Medulla oblongata (tissue), 1 donor: ENCODE measurements around the gene OGFRL1.
A peak's percentile ranks its signal among the peaks of the same experiment; 100 is the strongest.

ENCODE experiments used
- DNase-seq: peaks from one replicate; pipeline ENCODE4 v3.0.0-alpha.2; 2015; ENCODE audit errors: extremely low spot score

Gene OGFRL1

DNA sequence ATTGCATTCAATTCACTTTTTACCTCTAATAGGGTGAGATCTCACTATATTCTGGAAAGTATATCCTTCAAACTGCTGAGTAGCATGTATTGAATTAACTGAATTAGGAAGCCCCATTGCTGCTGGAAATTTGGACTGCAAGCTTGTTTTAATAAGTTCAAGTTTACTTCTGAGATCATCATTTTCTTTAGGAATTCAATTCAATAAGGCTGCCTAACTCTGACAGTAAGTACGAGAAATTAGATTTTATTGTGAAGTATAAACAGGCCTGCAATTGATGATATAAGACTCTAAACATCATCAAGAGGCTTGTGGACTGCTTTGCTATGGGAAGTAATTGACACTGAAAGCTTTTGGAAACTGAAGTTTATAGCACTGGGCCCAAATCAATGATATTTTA is 44.4 kb downstream of the OGFRL1 start:
- DNase-seq, result no peak

DNA sequence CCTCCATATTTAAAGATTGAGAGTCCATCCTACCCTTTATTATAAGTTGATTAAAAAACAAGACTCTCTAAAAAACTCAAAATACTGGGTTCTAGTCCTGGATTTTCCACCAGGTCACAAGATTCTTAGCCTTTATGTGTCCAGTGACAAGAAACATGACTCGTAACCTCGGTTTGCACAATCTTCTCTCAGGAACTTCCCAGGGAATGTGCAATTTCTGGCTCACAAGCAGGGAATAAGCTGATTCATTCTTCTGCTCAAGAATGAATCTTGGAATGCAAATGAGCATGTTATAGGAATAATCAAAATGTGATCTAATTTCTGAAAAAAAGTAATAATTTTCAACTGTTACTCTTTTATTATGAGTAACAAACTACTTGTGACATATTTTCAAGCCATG is 45.1 kb downstream of the OGFRL1 start:
- no peak for DNase-seq

DNA sequence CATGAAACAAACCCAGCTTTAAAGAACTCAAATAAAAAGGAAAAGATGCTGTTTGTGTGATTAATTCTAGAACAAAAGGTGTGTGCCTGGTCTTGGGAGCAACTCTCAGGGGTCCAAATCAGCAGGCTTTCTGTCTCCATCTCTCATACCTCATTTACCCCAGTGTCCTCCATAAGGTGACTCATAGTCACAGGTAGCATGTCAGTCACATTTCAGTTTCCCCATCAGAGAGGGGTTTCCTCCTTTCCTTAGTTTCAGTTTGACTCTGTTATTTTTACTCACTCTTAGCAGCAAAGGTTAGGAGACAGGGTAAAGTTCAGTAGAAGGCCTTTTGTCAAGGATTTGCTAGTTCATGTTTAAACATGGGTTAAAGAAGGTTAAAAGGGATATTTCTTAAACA is 46.2 kb downstream of the OGFRL1 start:
- peak; percentile 54 for DNase-seq

DNA sequence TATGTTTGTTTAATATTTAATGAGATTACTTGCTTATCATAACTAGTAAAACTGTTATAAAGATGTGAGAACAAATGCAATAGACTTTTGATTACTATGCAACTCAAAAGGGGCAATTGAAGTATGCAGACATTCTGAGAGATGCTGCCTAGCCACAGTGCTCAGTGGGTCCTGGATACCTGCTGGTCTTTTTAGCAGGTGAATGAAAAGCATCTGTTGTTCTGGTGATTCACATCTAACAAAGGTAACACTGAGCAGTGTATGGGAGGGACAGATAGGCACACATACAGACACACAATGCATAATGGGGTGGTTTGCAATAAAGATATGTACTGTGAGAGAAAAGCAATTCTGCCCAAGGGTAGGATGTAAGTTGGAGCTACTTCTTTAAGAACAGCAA is 46.9 kb downstream of the OGFRL1 start:
- DNase-seq, result no peak

DNA sequence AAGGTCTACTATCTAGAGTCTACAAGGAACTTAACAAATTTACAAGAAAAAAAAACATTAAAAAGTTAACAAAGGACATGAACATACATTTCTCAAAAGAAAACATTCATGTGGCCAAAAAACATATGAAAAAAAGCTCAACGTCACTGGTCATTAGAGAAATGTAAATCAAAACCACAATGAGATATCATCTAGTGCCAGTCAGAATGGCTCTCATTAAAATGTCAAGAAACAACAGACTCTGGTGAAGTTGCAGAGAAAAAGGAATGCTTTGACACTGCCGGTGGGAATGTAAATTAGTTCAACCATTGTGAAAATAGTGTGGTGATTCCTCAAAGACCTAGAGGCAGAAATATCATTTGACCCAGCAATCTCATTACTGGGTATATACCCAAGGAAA is 48.3 kb downstream of the OGFRL1 start:
- no peak for DNase-seq

DNA sequence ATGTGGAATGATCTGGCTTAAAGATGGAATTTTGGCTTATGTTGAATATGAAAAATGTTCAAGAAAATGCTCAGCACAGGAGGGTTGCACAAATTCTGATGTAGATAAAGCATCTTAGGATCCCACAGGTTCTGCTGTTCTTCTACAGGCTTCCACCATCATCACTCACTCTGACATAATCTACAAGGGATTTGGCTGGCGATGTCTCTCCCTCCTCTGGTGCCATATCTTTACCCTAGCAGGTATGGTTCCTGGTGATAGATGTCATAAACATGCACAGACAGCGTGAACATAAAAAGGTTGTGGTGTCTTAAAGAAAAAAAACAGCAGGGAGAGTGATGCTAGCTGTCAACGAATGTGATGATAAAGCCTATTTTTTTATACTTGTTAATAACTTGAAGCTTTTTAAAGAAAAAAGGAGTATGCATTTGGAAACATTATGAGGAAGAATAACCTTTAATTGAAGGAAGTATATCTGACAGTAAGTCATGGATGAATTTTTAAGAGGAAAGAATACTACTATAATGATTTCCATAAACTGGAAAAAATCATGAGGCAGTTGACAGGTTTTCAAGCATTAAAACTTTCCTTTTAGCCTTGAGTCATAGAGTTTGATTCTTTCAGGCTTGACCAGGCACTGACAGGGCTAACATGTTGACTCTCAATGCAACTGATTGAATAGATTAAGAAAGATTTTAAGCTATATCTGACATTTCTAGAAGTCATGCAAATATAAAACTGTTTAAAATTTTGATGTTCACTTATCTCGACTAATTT is 50.1 kb downstream of the OGFRL1 start:
- DNase-seq, result no peak

DNA sequence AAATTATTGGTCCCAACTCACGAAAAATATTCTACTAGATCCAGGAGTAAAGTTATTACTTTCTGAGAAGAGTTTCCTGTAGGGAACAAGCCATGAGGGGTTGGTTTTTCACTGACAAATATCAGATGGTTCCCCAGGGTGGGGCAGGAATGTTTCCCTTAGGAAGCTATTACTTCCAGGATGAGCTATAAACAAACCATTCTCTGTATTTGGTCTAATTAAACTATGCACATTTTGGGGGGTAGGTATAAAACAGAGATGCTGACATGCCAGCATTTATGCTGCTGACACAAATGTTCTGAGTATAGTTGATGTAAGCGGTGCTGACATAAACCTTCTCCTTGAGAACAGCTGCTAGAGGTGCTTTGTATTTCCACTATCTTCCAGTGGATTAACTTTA is 54.2 kb downstream of the OGFRL1 start:
- no peak for DNase-seq

DNA sequence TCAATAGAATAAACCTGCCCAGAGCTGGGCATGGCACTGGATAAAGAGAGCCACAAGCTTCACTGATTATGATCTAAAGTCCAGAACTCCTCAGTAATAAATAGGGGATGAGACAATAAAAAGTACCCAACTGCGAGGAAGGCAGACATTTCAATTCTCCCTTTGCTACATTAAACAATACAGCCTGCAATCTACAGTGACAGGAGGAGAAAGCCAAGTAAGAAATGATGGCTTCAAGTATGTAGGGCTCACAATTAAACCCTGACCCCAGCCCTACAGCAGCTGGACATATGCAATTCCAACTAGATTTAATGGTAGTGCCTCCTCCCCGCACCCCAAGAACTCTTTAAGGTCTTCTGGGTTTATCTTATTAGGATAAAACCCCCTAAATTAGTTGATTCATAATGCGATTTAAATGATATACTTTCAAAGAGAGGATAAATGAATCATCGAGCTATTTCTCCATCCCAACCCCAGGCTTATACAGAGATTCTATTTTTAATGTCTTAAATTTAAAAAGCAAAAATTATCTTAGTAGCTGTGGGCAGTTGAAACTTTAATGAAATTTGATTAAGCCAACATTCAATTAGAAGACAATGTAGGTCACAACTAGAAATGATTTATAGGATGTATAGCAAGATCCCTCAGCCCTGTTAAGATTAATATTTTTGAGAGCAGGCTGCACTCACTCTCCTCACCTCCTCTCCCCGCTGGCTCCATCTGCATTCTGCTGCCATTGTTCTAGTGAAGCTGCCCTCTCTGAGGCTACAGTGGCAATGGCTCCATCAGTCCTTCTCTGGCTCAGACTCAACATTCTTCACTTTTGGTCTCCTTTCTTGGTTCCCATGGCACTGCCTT is 57.1 kb downstream of the OGFRL1 start:
- peak; percentile 62 for DNase-seq

DNA sequence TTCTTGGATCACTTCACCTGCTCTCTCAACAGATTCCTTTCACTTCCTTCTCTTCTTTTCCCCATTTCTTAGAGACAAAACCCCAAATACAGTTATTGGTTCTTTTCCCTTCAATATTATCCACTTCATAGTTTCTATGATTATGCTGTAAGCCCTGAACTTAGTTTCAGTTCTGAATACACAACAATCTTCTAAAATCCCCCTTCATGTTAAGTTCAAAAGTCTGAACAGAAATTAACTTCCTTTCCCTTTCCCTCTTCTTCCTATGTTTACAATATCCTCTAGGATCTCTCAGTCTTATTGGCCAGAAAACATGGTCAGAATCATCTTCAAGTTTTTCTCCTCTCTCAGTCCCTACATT is 57.7 kb downstream of the OGFRL1 start:
- no peak for DNase-seq

DNA sequence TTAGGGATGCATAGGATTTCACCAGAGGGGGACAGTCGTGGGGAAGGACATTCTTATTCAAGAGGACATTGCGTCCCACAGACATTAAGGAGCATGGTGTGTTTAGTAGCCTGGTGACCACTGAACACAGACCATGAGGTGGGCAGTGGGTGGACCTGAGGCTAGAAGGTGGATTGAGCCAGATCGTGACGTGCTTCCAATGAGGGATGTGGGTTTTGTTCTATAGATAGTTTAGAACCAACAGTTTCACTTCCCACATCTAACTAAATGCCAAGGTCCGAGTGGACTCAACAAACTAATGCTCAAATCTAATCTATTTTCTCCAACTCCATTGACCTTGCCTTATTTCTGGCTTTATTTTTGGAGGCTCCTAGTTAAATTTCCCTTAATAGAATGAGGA is 58.5 kb downstream of the OGFRL1 start:
- DNase-seq, result peak; percentile 75

DNA sequence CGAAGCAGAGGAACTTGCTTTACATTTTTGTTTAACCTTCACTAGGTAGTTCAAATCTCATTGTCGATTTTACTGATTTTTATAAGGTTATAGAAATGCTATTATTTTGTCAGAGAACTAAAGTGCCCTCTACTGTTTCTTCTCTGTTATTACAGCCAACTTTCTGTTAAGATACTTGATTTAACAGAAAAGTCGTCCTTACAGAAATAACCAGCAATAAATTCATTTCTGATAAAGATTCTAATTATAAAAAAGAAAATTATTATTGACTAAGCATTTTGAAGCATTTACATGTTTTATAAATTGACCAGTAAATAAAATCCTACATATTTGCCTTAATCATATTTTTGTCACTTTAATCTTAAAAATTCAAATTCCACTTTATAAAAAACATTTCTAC is 60.8 kb downstream of the OGFRL1 start:
- DNase-seq, result peak; percentile 66

DNA sequence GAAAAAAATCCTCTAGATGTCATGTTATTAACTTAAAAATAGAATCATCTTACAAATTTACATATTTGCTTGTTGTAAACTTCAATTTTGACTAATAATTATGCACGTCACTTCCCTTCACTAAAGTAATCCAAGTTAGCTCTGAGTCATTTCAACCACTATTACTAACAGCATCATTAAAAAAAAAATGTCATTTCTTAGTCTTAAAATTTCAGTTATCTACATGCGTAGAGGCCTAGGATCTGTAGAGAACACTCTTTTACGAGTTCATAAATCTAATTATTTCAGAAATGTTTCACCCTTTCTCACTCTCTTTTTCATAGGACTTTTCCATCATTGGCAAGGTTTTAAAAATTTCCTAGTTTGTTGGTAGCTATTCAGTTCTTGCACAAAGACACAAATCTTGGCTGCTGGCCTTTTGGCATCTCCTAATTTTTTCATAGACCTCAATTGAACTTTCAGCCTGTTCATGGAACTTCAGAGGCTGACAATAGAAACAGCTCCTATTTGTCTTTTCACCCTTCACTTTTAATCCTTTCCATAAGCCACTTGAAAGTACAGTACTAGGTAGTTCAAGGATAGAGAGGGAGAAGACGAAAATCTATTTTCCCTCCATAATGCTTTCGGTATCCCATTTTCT is 61.5 kb downstream of the OGFRL1 start:
- DNase-seq, result peak; percentile 77

DNA sequence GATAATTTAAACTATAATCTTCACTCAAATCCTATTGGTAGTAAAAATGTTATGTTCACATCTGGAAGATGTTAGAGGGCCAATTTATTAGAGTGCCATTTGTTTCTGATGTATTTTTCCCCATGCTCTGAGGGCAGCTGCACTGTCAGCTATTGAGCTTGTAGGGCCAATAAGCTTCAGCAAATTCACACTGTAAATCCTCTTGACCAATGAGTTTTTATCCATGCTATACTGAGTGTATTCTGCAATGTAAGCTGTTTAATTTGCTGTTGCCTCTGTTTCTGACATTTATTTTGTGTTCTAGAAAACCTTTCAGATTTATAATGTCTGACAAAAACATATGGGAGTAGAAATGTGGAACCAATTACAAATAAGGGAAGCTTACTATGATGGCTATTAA is 62.6 kb downstream of the OGFRL1 start:
- DNase-seq, result no peak
